HEK293 (cell line): ENCODE measurements around the gene HSF5.
A peak's percentile ranks its signal among the peaks of the same experiment; 100 is the strongest.

ENCODE experiments used
- CTCF ChIA-PET: fragments of 350-600 bp; formaldehyde crosslinking; extraction: SDS; loops from one replicate; lab custom pipeline; 2021; ENCODE audit warnings: antibody characterized with exemption; lab: Yijun Ruan, JAX
- POLR2A ChIA-PET: fragments of 300-600 bp; formaldehyde crosslinking; extraction: SDS; loops from one replicate; lab custom pipeline; 2020; ENCODE audit warnings: antibody characterized with exemption, inconsistent platforms; lab: Yijun Ruan, JAX
- H3K27ac ChIP-seq: fragments of 200-500 bp; sonication (Bioruptor generic); 2 replicates; pipeline ENCODE4 v1.5.1; 2014; ENCODE audit warnings: low read depth, low read length, control low read depth, inconsistent platforms; ENCODE audit errors: extremely low read depth
- H3K36me3 ChIP-seq, 2 experiments: fragments of 200-500 bp in 1 of 2; sonication (Bioruptor generic) in 1 of 2; 1 replicate in 1 of 2; 2 replicates in 1 of 2; pipeline ENCODE4 v1.5.1; 2014 to 2017; ENCODE audit warnings: inconsistent platforms in 2 of 2, low read length in 2 of 2; ENCODE audit not compliant: control insufficient read depth in 2 of 2, insufficient read depth in 1 of 2
- H3K4me1 ChIP-seq: fragments of 200-500 bp; sonication (Bioruptor generic); 2 replicates; pipeline ENCODE4 v1.5.1; 2014; ENCODE audit warnings: mild to moderate bottlenecking, low read length, inconsistent platforms; ENCODE audit not compliant: control insufficient read depth, insufficient read depth
- H3K4me3 ChIP-seq: 2 replicates; pipeline ENCODE4 v1.5.1; 2011; ENCODE audit warnings: low read depth, mild to moderate bottlenecking, control low read depth, low read length, moderate library complexity
- H3K9me3 ChIP-seq: fragments of 200-500 bp; sonication (Bioruptor generic); 2 replicates; pipeline ENCODE4 v1.5.1; 2014; ENCODE audit warnings: low read depth, low read length, inconsistent platforms; ENCODE audit not compliant: control insufficient read depth, insufficient read depth
- ATF2 ChIP-seq: fragments of 450-650 bp; formaldehyde crosslinking; IDR thresholded peaks from 2 replicates; pipeline ENCODE4 v1.5.1; 2016; ENCODE audit warnings: missing biosample characterization, missing genetic modification characterization, low read depth
- BCL11A ChIP-seq: fragments of 450-650 bp; formaldehyde crosslinking; IDR thresholded peaks from 2 replicates; pipeline ENCODE4 v1.5.1; 2016; ENCODE audit warnings: low read depth, missing biosample characterization, missing genetic modification characterization
- BCL6B ChIP-seq: fragments of 450-650 bp; formaldehyde crosslinking; IDR thresholded peaks from 2 replicates; pipeline ENCODE4 v1.5.1; 2017; ENCODE audit warnings: missing biosample characterization, missing genetic modification characterization
- GFI1B ChIP-seq: fragments of 450-650 bp; formaldehyde crosslinking; IDR thresholded peaks from 2 replicates; pipeline ENCODE4 v1.5.1; 2016; ENCODE audit warnings: missing biosample characterization, missing genetic modification characterization
- GLIS1 ChIP-seq: fragments of 450-650 bp; formaldehyde crosslinking; IDR thresholded peaks from 2 replicates; pipeline ENCODE4 v1.5.1; 2016; ENCODE audit warnings: missing biosample characterization, missing genetic modification characterization
- KLF16 ChIP-seq: fragments of 450-650 bp; formaldehyde crosslinking; IDR thresholded peaks from 2 replicates; pipeline ENCODE4 v1.5.1; 2017; ENCODE audit warnings: missing biosample characterization, missing genetic modification characterization
- MZF1 ChIP-seq: fragments of 450-650 bp; formaldehyde crosslinking; IDR thresholded peaks from 2 replicates; pipeline ENCODE4 v1.5.1; 2017; ENCODE audit warnings: missing biosample characterization, missing genetic modification characterization, borderline replicate concordance
- PRDM6 ChIP-seq: fragments of 450-650 bp; formaldehyde crosslinking; IDR thresholded peaks from 2 replicates; pipeline ENCODE4 v1.5.1; 2017; ENCODE audit warnings: missing biosample characterization, missing genetic modification characterization
- SCRT2 ChIP-seq: fragments of 450-650 bp; formaldehyde crosslinking; IDR thresholded peaks from 2 replicates; pipeline ENCODE4 v1.5.1; 2016; ENCODE audit warnings: missing biosample characterization, missing genetic modification characterization
- SETDB1 ChIP-seq: IDR thresholded peaks from one replicate; pipeline ENCODE4 v1.6.1; 2017; ENCODE audit warnings: mild to moderate bottlenecking, low read length, moderate library complexity, mixed read lengths; ENCODE audit not compliant: insufficient read length
- SP7 ChIP-seq: fragments of 450-650 bp; formaldehyde crosslinking; IDR thresholded peaks from 2 replicates; pipeline ENCODE4 v1.5.1; 2016; ENCODE audit warnings: missing biosample characterization, missing genetic modification characterization
- ZNF10 ChIP-seq: fragments of 450-650 bp; formaldehyde crosslinking; IDR thresholded peaks from 2 replicates; pipeline ENCODE4 v1.5.1; 2017; ENCODE audit warnings: missing biosample characterization, missing genetic modification characterization
- ZNF211 ChIP-seq: fragments of 450-650 bp; formaldehyde crosslinking; IDR thresholded peaks from 2 replicates; pipeline ENCODE4 v1.5.1; 2016; ENCODE audit warnings: low read depth, missing biosample characterization, missing genetic modification characterization
- ZNF518A ChIP-seq: fragments of 450-650 bp; formaldehyde crosslinking; conservative IDR thresholded peaks from 2 replicates; pipeline ENCODE4 v1.5.1; 2016; ENCODE audit warnings: low read depth, missing biosample characterization, missing genetic modification characterization
- ZNF561 ChIP-seq: fragments of 450-650 bp; IDR thresholded peaks from 2 replicates; pipeline ENCODE4 v1.5.1; 2018; ENCODE audit warnings: missing biosample characterization, missing genetic modification characterization, borderline replicate concordance
- ZNF629 ChIP-seq: fragments of 450-650 bp; formaldehyde crosslinking; IDR thresholded peaks from 2 replicates; pipeline ENCODE4 v1.5.1; 2017; ENCODE audit warnings: missing biosample characterization, missing genetic modification characterization
- TF ChIP-seq, protein P1 (sequence below): fragments of 450-650 bp; formaldehyde crosslinking; IDR thresholded peaks from 2 replicates; pipeline ENCODE4 v1.5.1; 2016; ENCODE audit warnings: missing biosample characterization, missing genetic modification characterization
- TF ChIP-seq, protein P2 (sequence below): fragments of 450-650 bp; formaldehyde crosslinking; IDR thresholded peaks from 2 replicates; pipeline ENCODE4 v1.5.1; 2016; ENCODE audit warnings: missing biosample characterization, missing genetic modification characterization

Gene HSF5

GRCh38 chr17:58409432-58409831 is 78.8 kb downstream of the HSF5 start:
- TF ChIP-seq BCL6B (tag by site-specific recombination) (0 out of 2 replicates have a peak, but pooled peaks have one; percentile 14), ZNF211 (tag by site-specific recombination) (no peak)
- Histone ChIP-seq H3K36me3 (no peaks in the 10 kb centered on the region; a peak in 1 of 3 replicates), H3K4me1 (peaks cover 43% of the 10 kb centered on the region), H3K9me3 (no peaks in the 10 kb centered on the region), H3K27ac (no peak overlapping the region), H3K4me3 (no peak overlapping the region)
- ChIA-PET CTCF (interaction anchor here (0.7 to 1.4 kb wide), 4 partner anchors 58 to 629 kb away, joined by 3 to 5 read pairs (median 4); no protein-coding TSS in a partner anchor), POLR2A (interaction anchor here (1.2 kb wide), 1 partner anchor 57 kb away, joined by 11 read pairs; the partner anchor contains the start of gene SUPT4H1)

DNA sequence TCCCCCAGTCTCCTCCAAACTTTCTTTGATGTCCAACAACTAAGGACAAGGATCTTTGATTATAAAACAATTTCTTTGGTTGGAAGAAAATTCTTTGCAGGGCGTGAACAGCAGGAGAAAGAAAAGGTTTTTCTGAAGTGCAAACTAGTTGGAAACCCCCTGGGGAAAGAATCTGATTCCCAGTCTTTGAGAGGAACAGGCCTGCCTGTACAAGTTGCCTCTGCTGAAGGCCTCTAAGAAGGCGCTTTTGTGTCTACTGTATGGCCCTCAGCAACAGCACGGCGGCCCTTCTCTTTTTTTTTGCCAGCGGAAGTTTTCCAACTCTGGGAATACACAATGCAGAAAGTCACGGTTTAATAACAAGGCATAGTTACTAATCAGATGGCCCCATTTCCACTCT is 84.9 kb downstream of the HSF5 start:
- H3K4me1 ChIP-seq: peaks cover 48% of the 10 kb centered on the region
- H3K36me3 ChIP-seq: no peaks in the 10 kb centered on the region
- TF ChIP-seq PRDM6 (tag by site-specific recombination) (peak; percentile 67), ZNF561 (0 out of 2 replicates have a peak, but pooled peaks have one; percentile 17), ZNF518A (tag by site-specific recombination) (no peak), SP7 (0 out of 2 replicates have a peak, but pooled peaks have one; percentile 12), ZNF10 (tag by site-specific recombination) (no peak), SETDB1 (no peak)
- H3K9me3 ChIP-seq: no peaks in the 10 kb centered on the region
- peak overlapping the region; percentile 58 for H3K27ac ChIP-seq
- CTCF ChIA-PET: no interaction called here
- H3K4me3 ChIP-seq: no peak overlapping the region
- POLR2A ChIA-PET: no interaction called here

GRCh38 chr17:58402679-58403078 is 85.5 kb downstream of the HSF5 start:
- H3K4me1 ChIP-seq: peaks cover 47% of the 10 kb centered on the region
- H3K36me3 ChIP-seq: no peaks in the 10 kb centered on the region
- H3K27ac ChIP-seq: 0 out of 2 replicates have a peak overlapping the region, but pooled peaks have one; percentile 58
- no peaks in the 10 kb centered on the region for H3K9me3 ChIP-seq
- CTCF ChIA-PET: no interaction called here
- POLR2A ChIA-PET: no interaction called here
- no peak overlapping the region for H3K4me3 ChIP-seq
- TF ChIP-seq, protein P1, sequence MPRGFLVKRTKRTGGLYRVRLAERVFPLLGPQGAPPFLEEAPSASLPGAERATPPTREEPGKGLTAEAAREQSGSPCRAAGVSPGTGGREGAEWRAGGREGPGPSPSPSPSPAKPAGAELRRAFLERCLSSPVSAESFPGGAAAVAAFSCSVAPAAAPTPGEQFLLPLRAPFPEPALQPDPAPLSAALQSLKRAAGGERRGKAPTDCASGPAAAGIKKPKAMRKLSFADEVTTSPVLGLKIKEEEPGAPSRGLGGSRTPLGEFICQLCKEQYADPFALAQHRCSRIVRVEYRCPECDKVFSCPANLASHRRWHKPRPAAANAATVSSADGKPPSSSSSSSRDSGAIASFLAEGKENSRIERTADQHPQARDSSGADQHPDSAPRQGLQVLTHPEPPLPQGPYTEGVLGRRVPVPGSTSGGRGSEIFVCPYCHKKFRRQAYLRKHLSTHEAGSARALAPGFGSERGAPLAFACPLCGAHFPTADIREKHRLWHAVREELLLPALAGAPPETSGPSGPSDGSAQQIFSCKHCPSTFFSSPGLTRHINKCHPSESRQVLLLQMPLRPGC (tag by site-specific recombination): 0 out of 2 replicates have a peak, but pooled peaks have one; percentile 36
- TF ChIP-seq ZNF629 (tag by site-specific recombination) (peak; percentile 62), KLF16 (no peak), GFI1B (tag by site-specific recombination) (0 out of 2 replicates have a peak, but pooled peaks have one; percentile 28), BCL11A (tag by site-specific recombination) (no peak), GLIS1 (0 out of 2 replicates have a peak, but pooled peaks have one; percentile 23), SCRT2 (tag by site-specific recombination) (peak; percentile 33; the same call in 1 of the 2 replicates), ATF2 (tag by site-specific recombination) (peak; percentile 75), MZF1 (tag by site-specific recombination) (no peak)
- TF ChIP-seq, protein P2, sequence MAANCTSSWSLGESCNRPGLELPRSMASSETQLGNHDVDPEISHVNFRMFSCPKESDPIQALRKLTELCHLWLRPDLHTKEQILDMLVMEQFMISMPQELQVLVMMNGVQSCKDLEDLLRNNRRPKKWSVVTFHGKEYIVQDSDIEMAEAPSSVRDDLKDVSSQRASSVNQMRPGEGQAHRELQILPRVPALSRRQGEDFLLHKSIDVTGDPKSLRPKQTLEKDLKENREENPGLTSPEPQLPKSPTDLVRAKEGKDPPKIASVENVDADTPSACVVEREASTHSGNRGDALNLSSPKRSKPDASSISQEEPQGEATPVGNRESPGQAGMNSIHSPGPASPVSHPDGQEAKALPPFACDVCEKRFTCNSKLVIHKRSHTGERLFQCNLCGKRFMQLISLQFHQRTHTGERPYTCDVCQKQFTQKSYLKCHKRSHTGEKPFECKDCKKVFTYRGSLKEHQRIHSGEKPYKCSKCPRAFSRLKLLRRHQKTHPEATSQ (tag by site-specific recombination): no peak
